Daoy (cell line): Measurements from ENCODE around the gene ABCF3. TPM values are rescaled to one million over a fixed set of nuclear protein-coding genes. Genes with fewer than 3 reads are reported as not detected.

Source experiments
- DNase-seq: peaks from one replicate; pipeline ENCODE4 v3.0.0-alpha.2; 2015; ENCODE audit warnings: low read depth
- total RNA-seq: library from RNA; depleted of rRNA; stranded (reverse); fragments of >200 nt; shearing (Covaris generic); gene quantifications from 2 replicates; pipeline ENCODE4 v1.2.3, GENCODE V29; 2014

Gene ABCF3
- total RNA-seq, 1 experiment from 2014 or later: 28.1 TPM

DNA sequence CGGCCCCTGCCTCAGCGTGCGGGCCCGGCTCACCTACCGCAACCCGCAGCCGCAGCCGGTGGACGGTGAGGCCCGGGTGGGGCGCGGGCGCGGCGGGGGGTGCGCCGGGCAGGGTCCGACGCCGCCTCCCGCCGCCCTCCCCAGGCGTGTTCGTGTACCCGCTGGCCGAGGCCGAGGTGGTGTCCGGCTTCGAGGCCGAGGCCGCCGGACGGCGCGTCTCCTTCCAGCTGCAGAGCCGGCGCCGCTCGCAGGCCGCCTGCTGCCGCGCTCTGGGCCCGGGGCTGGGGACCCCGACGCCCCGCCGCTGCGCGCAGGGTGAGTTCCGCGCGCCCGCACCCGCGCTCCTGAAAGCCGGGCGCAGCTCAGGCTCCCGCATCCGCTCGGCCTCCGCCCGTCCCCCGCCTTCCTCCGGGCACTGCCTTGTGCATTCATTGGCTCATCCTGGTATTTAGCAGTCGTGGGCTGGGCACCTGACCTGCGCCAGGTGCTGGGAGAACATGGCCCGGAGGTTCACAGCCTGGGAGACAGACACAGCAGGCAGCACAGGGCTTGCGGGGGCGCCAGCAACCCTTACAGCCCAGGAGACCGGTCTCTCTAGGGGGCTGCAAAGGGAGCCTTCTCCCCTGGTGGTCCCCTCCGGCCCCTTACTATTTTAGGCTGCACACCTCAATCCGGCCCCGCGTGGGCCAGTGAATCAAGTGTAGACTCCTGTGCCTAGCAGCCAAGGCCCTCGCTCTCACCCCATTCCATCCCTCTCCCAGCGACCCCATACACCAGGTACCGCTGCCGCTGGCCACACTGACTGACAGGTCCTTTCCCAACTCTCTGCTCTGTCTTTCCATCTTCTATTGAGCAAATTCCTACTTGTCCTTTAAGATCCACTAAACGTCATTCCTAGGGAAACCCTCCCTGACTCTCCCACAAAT, 44.9 kb downstream of the ABCF3 start:
- DNase-seq: no peak

DNA sequence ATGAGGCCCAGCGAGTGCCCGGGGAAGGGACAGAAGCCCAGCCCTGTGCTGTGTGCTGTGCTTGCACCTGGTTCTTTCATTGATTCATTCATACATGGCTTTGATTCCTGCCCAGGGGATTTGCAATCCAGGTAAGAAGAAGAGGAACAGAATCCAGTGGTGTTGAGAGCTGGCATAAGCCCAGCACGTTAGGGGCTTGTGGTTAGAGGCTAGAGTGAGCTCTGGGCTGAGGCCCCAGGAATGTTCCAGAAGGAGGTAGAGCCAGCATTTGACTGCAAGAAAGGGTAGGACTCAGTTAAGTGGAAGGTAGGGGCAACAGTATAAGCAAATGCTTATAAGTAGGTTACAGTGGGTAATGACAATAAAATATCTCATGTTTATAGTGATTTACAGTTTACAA, 45.7 kb downstream of the ABCF3 start:
- DNase-seq: no peak

- no peak for DNase-seq
These were observed 47.3 kb downstream of the ABCF3 start for GRCh38 chr3:184233127-184233843.

DNA sequence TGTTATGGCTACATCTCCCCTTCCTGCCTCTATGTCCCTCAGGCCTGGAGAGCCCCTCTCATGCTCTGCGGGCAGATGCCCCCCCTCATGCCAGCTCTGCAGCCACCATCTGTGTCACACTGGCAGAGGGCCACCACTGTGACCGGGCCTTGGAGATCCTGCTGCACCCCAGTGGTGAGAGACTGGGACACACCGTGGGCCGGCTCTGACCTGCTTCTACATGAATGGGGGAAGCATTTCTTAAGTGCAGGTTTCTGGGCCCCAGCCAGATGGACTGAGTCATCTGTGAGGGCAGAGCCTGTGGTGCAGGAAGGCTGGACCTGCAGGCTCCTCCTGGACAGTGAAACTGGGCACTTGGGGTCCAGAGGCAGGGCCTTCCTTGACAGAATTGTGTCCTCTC, 48.2 kb downstream of the ABCF3 start:
- DNase-seq: peak; percentile 83

- no peak for DNase-seq
These were observed 48.8 kb downstream of the ABCF3 start for GRCh38 chr3:184234671-184235380.

GRCh38 chr3:184235381-184236032, 49.5 kb downstream of the ABCF3 start:
- DNase-seq: no peak

DNA sequence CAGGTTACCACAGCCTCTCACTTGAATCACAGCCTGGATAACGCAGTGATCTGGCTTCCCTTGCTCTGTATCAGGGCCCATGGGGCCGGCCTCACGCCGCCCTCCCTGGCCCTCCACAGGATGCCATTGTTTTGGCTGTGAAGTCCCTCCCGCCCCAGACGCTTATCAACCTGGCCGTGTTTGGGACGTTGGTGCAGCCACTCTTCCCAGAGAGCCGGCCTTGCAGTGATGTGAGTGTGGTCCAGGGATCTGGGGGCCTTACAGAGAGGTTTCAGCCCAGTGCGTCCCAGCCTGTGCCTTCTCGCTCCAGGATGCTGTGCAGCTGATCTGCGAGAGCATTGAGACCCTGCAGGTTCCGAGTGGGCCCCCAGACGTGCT, 50.0 kb downstream of the ABCF3 start:
- no peak for DNase-seq

- DNase-seq: no peak
These were observed 50.6 kb downstream of the ABCF3 start for GRCh38 chr3:184236636-184237035.

DNA sequence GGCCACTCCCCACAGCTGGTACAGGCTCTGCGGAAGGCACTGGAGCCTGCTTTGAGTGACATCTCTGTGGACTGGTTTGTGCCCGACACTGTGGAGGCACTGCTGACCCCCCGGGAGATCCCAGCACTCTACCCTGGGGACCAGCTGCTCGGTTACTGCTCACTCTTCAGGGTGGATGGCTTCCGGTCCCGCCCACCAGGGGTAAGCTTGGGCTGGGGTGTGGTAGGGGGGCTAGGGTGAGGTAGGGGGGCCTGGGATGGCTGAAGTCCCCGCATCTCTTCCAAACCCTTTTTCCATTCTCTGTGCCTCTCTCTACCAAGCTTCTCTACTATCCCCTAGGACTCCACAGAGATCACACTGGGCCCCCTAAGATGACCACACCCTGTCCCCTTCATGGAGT, 51.2 kb downstream of the ABCF3 start:
- DNase-seq: no peak

DNA sequence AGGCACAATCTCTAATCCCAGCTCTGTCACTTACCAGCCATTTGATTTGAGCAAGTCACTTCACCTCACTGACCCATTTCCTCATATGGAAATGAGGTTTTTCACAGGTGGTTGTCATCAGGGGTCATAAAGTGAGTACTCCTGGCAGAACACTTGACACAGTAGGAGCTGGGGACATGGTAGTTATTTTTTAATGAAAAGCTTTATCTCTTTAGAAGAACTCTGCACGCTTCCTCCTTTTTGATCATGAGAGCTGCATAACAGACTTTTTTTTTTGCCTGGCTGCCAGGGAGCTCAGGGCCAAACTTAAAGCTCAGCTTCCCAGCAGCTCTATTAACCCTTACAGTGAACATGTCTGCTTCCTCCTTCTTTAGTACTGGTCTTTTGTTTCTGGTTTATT, 51.8 kb downstream of the ABCF3 start:
- DNase-seq: no peak

DNA sequence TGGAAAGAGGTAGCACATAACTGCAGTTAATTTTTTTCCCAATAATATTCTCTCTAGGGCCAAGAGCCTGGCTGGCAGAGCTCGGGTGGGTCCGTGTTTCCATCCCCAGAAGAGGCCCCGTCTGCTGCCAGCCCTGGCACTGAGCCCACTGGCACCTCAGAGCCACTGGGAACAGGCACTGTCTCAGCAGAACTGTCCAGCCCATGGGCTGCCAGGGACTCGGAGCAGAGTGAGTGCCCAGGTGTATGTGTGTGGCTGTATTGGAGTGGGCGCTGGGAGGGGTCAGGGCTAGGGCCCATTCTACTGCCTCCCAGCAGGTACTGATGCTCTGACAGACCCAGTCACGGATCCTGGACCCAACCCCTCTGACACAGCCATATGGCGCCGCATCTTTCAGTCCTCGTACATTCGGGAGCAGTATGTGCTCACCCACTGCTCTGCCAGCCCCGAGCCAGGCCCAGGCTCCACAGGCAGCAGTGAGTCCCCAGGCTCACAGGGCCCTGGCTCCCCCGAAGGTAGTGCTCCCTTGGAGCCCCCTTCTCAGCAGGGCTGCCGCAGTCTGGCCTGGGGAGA, 52.3 kb downstream of the ABCF3 start:
- no peak for DNase-seq

DNA sequence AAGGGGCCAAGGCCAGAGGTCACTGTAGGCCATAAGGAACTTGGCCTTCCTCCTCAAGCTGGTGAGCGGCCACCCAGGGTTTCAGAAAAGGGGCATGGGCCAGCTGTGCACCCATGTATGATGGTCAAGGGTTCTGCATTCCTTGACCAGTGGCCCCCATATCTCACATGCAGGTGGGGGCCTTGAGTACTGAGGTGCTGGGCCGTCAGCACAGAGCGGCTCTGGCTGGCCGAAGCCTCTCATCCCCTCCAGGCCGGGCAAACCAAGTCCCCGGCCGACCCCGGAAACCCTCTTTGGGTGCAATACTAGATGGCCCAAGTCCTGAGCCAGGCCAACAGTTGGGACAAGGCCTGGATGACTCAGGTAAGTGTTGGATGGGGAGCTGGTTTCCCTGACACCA, 53.2 kb downstream of the ABCF3 start:
- DNase-seq: no peak

DNA sequence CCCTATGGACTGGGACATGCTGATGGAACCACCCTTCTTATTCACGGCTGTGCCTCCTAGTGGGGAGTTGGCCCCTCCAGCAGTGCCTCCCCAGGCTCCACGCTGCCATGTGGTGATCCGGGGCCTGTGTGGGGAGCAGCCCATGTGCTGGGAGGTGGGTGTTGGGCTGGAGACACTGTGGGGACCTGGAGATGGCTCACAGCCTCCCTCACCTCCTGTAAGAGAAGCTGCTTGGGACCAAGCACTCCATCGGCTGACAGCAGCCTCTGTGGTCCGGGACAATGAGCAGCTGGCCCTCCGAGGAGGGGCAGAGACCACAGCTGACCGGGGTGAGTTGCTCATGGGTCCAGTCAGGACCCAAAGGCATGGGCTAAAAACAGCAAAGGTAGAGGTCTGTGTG, 53.7 kb downstream of the ABCF3 start:
- no peak for DNase-seq

- DNase-seq: no peak
These were observed 54.6 kb downstream of the ABCF3 start for GRCh38 chr3:184240384-184241140.

- no peak for DNase-seq
These were observed 55.1 kb downstream of the ABCF3 start for GRCh38 chr3:184241141-184241446.

GRCh38 chr3:184241447-184242296, 55.7 kb downstream of the ABCF3 start:
- peak; percentile 63 for DNase-seq

DNA sequence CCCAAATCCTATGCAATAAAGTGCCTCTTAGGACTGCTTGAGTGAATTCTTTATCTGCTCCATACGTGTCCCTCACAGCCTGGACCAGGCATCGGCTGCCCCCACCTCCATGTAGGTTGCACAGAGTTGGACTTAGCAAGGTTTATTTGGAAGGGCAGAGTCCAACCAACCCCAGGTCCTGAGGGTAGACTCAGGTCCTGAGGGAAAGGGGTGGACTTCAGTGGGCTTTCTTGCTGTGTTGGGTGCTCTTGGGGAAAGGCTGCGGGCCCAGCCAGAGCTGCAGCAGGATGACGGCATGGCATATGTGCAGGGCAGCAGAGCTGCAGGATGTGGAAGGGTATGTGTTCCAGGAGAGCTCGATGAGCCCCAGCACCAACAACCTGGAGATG, 56.3 kb downstream of the ABCF3 start:
- DNase-seq: no peak
